ENCODE data around the gene STEAP2. TPM values are rescaled to one million over a fixed set of nuclear protein-coding genes. Genes with fewer than 3 reads are reported as not detected.

The STEAP2 gene
- total RNA-seq, result 13.4 TPM
- long read RNA-seq, full-length matches to known transcripts, result 1 of 5 reads
- long read RNA-seq, partial matches to known transcripts, result 2 of 5 reads
- long read RNA-seq, other reads (novel, unspliced or antisense), result 2 of 5 reads

DNA sequence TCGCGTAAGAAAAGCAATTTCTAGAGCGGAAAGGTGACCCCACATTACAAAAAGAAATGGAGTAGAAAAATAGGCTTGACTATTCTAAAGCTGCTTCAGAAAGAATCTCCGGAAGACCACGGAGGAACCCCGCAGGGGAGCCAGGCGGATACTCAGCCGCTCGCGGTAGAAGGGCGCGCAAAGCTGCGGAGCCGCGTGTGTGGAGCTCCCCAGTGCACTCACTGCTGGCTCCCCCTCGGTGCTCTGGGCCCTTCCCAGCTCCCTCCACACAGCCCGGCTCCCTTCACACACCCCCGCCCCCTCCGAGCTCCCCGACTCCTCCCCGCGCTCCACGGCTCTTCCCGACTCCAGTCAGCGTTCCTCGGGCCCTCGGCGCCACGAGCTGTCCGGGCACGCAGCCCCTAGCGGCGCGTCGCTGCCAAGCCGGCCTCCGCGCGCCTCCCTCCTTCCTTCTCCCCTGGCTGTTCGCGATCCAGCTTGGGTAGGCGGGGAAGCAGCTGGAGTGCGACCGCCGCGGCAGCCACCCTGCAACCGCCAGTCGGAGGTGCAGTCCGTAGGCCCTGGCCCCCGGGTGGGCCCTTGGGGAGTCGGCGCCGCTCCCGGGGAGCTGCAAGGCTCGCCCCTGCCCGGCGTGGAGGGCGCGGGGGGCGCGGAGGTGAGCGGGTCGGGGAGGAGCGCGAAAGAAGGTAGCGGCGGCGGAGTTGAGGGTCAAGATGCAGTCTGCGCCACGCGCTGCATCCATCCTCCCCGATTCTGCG, at the start of gene STEAP2:
STEAP2 (plus strand) TSS at position 350 of the 758 bp plus-strand sequence. CDS start 13,343 bp downstream, outside the sequence.
- no peaks in the 10 kb centered on the region for H3K36me3 ChIP-seq
- H3K27ac ChIP-seq, result peak within 1 kb of the TSS; percentile 80
- peaks cover 11% of the 10 kb centered on the region for H3K27me3 ChIP-seq (ENCODE audit: low read depth)
- H3K4me3 ChIP-seq, result peak within 1 kb of the TSS; percentile 62
- H3K4me1 ChIP-seq, result peaks cover 7% of the 10 kb centered on the region
- no peaks in the 10 kb centered on the region for H3K9me3 ChIP-seq
- intact Hi-C loops (cut with DNase I), result no loop called here
- ATAC-seq (peak; percentile 98 to 99), DNase-seq (peak; percentile 87)
- TF ChIP-seq CTCF (IDR thresholded peaks at IDR 0.05), result peak; percentile 53

DNA sequence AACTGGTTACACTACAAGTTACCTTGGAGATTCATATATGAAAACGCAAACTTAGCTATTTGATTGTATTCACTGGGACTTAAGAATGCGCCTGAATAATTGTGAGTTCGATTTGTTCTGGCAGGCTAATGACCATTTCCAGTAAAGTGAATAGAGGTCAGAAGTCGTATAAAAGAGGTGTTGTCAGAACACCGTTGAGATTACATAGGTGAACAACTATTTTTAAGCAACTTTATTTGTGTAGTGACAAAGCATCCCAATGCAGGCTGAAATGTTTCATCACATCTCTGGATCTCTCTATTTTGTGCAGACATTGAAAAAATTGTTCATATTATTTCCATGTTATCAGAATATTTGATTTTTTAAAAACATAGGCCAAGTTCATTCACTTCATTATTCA, 48.0 kb upstream of the STEAP2 start:
- no peak for DNase-seq
- no peak for TF ChIP-seq CTCF (IDR thresholded peaks at IDR 0.05)
- Histone ChIP-seq H3K4me1 (no peaks in the 10 kb centered on the region), H3K27me3 (ENCODE audit: low read depth) (no peaks in the 10 kb centered on the region), H3K4me3 (no peak overlapping the region), H3K9me3 (no peaks in the 10 kb centered on the region), H3K36me3 (no peaks in the 10 kb centered on the region), H3K27ac (no peak overlapping the region)
- no peak for ATAC-seq
- intact Hi-C loops (cut with DNase I), result no loop called here

- intact Hi-C loops (cut with DNase I), result no loop called here
Observed at GRCh38 chr7:90165724-90166123, 45.8 kb upstream of the STEAP2 start.

GRCh38 chr7:90166153-90166552, 45.4 kb upstream of the STEAP2 start:
- intact Hi-C loops (cut with DNase I), result no loop called here
- Histone ChIP-seq H3K4me3 (no peak overlapping the region), H3K27me3 (ENCODE audit: low read depth) (no peaks in the 10 kb centered on the region), H3K27ac (no peak overlapping the region), H3K4me1 (no peaks in the 10 kb centered on the region), H3K9me3 (no peaks in the 10 kb centered on the region), H3K36me3 (no peaks in the 10 kb centered on the region)
- DNase-seq (no peak), ATAC-seq (no peak)
- no peak for TF ChIP-seq CTCF (IDR thresholded peaks at IDR 0.05)

More at GRCh38 chr7:90165724-90166123, 45.8 kb upstream of the STEAP2 start:
- ATAC-seq (no peak), DNase-seq (no peak)
- Histone ChIP-seq H3K4me1 (no peaks in the 10 kb centered on the region), H3K27ac (no peak overlapping the region), H3K4me3 (no peak overlapping the region), H3K9me3 (no peaks in the 10 kb centered on the region), H3K27me3 (ENCODE audit: low read depth) (no peaks in the 10 kb centered on the region), H3K36me3 (no peaks in the 10 kb centered on the region)
- no peak for TF ChIP-seq CTCF (IDR thresholded peaks at IDR 0.05)

- Histone ChIP-seq H3K27me3 (ENCODE audit: low read depth) (no peaks in the 10 kb centered on the region), H3K9me3 (no peaks in the 10 kb centered on the region), H3K27ac (no peak overlapping the region), H3K36me3 (no peaks in the 10 kb centered on the region), H3K4me3 (no peak overlapping the region), H3K4me1 (no peaks in the 10 kb centered on the region)
- TF ChIP-seq CTCF (IDR thresholded peaks at IDR 0.05), result no peak
- intact Hi-C loops (cut with DNase I), result no loop called here
- ATAC-seq, result no peak
- no peak for DNase-seq
Observed at GRCh38 chr7:90167361-90167760, 44.2 kb upstream of the STEAP2 start.

All from lower lobe of right lung (tissue), 2 donors.